ENCODE measurements around the gene HBQ1.
"Not testable (repeated sequence)": the region's sequence is repeated elsewhere in the genome, so short reads cannot be mapped to it uniquely, and the experiment has no call there.

The HBQ1 gene

DNA sequence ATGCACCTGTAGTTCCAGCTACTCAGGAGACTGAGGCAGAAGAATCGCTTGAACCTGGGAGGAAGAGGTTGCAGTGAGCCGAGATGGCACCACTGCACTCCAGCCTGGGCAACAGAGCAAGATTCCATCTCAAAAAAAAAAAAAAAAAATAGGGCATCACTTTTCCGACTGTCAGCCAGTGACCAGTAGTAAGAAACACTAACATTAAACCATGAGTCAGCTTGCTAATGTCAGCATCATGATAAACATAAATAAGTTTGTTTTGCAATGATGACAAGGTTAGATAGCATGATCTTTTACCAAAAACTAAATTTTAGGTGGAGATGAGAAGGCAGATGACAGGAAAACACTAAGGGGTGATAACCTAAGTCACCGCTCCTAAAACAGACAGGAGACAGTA is 29.1 kb downstream of the HBQ1 start:
- DNase-seq (ENCODE audit: low read depth in 2 of 2): not testable (repeated sequence)

DNA sequence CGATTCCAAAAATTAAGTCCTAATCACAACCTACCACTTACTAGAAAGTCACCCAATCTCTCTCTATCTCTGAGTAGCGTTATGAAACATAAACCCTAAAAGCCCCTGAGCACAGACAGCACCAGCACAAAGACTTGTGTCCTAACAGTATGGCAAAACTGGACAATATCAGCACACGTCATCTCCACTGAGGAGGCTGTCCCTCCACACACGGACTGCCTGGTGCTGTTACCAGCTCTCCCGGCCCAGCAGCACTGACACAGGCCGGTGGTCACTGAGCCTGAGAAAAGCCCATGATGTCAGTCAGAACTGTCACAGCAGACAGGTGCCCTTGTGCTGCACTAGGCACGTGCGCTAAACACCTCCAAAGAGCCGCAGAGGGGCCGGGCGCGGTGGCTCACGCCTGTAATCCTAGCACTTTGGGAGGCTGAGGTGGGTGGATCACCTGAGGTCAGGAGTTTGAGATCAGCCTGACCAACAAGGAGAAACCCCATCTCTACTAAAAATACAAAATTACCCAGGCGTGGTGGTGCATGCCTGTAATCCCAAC is 31.4 kb downstream of the HBQ1 start:
- DNase-seq (ENCODE audit: low read depth in 2 of 2): not testable (repeated sequence)

DNA sequence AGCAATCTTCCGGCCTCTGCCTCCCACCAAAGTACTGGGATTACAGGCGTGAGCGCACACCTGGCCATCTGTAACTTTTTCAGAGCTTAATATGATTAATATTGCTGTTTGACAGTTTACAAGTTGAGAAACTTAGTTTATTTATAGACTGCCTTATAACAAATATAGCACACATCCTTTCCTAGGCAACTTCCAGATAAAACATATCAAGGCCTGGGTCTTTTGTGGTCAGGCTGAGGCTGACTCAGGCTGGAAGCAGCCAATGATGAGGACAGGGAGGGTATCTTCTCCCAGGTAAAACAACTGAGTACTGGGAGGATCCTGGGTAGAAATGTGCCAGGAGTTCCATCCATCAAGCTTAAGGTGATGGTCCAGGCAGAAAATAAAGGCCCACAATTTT is 32.7 kb downstream of the HBQ1 start:
- DNase-seq (ENCODE audit: low read depth in 2 of 2): no peak

DNA sequence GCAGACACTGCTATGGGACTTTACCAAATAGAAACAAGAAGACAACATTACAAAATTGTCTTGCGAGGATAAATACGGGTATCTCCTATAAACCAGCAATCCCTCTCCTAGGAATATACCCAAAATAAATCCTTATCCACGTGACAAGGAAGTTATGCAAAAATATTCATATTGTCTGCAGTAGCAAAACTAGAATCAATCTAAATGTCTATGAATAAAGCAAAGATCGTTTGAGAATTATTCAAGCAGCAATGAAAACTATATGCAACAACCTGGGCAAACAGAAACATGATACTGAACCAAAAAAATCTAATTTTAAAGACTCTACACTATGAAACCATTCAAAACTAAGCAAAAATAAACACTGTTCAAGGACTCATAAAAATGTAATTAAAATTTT is 39.8 kb downstream of the HBQ1 start:
- no peak for DNase-seq (ENCODE audit: low read depth in 2 of 2)

DNA sequence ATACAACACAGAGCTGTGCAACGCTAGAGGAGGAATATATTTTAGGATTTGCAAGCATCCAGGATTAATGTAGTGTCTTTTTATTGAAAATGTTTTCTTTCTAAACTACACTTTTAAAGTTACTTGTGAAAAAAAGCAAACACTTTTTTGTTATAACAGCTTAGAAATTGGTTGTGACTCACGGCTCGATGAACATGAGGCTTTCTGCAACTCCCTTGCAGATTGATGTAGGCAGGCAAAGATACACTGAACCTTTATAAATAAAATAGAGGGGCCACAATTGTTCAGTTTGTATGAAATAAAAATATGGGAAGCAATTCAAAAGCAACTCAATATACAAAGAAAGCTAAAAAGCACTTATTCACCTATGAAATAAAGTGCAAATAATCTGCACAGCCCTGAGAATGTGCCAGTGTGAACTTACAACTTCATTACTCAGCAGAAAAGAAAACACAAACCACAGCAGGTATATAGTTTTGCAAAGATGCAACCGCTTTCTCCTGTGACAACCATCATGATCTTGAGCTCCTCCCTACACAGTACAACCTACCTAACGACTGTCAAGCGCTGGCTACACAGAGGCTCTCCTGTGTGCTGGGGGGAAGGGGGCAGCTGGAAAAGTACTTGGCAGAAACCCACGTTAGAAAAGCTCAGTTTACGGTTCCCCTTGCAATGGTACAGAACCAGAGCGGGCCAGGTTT is 48.0 kb downstream of the HBQ1 start:
- DNase-seq (ENCODE audit: low read depth in 2 of 2): no peak

DNA sequence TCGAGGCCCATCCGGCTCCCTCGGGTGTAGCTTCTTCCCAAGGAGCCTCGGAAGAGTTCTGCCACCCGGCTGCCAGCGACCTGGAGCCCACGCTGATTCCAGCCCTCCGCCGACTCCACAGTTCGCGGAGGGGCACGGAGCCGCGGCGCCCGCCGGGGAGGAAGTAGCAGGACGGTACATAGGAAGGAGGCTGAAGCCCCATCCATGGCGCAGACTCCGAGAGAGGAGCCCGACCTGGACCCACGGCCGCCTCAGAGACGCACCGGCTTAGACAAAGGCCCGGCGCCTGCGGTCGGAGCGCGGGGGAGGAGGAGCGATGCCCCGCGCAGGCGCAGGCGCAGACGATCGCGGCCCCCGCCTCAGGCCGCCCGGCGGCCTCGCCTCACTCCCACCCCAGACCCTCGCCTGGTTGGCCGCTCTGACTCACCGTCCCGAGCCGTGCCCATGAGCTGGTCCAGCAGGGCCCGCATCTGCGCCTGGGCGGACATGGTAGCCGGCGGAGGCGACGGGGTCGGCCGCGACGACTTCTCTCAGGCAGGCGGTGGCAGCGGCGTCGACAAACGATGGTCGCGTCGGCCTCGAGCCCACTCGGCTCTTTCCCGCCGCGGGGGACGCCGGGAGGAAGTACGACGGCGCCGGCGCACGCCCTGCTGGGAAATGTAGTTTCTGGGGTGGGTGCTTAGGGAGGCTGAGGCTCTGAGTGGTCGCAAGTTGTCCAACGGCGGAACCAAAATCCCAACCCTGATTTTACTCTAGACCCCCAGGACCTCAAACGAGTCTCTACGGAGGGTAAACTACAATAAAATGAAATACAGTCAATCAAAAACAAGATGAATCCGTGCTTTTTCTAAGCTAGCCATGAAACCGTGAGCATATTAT is 48.8 kb downstream of the HBQ1 start, which contains the start of gene LUC7L:
Gene LUC7L (minus strand): TSS at position 598 of the 879 bp plus-strand sequence. CDS start 110 bp downstream, at position 488.
- peak; percentile 82 to 85 for DNase-seq (ENCODE audit: low read depth in 2 of 2)

DNA sequence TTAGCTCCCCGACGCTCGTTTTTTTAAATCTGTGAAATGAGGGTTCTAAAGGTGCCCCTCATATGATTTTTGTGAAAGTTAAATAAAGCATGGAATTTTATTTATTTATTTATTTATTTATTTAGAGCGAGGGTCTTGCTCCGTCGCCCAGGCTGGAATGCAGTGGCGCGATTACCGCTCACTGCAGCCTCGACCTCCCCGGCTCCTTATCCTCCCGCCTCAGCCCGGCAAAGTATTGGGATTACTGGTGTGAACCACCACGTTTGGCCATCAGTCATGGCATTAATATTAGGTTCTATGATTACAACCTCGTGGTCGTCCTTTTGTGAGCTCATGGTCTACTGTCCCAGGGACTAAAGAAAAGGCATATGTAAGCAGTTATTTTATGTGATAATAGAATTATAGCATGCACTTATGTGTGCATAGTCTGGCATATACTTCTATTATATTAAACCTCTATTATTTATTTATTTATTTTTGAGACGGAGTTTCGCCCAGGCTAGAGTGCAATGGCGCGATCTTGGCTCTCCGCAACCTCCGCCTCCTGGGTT is 49.5 kb downstream of the HBQ1 start:
- no peak for DNase-seq (ENCODE audit: low read depth in 2 of 2)

DNA sequence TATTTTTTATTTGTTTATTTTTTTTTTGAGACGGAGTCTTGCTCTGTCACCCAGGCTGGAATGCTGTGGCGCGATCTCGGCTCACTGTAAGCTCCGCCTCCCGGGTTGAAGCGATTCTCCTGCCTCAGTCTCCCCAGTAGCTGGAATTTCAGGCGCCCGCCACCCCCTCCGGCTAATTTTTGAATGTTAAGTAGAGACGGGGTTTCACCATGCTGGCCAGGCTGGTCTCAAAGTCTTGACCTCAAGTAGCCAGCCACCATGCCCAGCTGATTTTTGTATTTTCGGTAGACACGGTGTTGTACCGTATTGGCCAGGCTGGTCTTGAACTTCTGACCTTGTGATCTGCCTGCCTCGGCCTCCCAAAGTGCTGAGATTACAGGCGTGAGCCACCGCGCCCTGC is 50.1 kb downstream of the HBQ1 start:
- DNase-seq (ENCODE audit: low read depth in 2 of 2): not testable (repeated sequence)

Data from stimulated activated CD8-positive, alpha-beta memory T cell treated with anti-CD3 and anti-CD28 coated beads, Interleukin-15, amount 100 ng/mL, for 48 hours (primary cell).